NCI-H2107 treated with DMSO at 0.1 percent for 48 hours (cell line): ENCODE data around the gene LCTL.
"Not testable (repeated sequence)": the region's sequence is repeated elsewhere in the genome, so short reads cannot be mapped to it uniquely, and the experiment has no call there.

Experiments used
- DNase-seq: peaks from one replicate; lab custom pipeline; 2025; ENCODE audit not compliant: unreplicated experiment; lab: John Stamatoyannopoulos, UW

LCTL gene

GRCh38 chr15:66591322-66591862, 25.6 kb upstream of the LCTL start:
- DNase-seq, result no peak

- no peak for DNase-seq
Measured at GRCh38 chr15:66590435-66590834, 24.6 kb upstream of the LCTL start.

- DNase-seq, result not testable (repeated sequence)
Measured at GRCh38 chr15:66589429-66589828, 23.6 kb upstream of the LCTL start.

DNA sequence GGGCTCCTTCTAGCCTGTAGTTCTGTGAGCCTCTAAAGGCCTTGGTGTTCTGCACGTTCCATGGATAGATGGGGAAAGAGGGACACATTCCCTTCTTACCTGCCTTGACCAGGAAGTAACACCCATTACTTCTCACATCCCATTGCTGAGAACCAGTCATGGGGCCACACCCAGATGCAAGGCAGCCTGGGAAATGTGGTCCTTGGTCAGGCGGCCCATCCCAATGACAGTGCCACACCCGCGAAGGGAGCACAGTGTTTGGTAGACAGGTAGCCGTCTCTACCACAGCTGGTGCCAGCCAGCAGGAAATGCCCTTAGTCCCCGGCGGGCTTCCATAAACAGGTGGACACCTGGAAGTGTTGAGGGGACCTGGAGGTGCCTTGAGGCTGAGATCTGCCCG, 23.2 kb upstream of the LCTL start:
- DNase-seq, result no peak

DNA sequence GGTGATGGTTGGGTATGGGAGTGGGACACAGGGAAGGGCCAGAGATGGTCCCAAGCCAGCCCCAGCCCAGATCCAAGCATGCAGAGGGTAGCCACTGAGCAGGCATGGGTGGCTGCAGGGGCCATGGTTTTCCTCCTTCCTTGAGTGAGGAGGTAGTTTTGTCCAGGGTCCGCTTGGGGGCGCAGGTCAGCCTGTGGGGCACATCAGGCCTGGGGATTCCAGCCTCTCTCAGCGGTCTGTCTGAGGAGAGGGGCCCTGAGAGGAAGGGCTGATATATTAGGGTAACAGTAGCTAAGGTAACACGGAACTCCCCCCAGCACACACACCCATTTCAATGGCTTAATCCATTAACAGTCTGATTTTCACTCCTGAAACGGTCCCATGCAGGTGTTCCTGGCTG, 22.7 kb upstream of the LCTL start:
- no peak for DNase-seq

DNA sequence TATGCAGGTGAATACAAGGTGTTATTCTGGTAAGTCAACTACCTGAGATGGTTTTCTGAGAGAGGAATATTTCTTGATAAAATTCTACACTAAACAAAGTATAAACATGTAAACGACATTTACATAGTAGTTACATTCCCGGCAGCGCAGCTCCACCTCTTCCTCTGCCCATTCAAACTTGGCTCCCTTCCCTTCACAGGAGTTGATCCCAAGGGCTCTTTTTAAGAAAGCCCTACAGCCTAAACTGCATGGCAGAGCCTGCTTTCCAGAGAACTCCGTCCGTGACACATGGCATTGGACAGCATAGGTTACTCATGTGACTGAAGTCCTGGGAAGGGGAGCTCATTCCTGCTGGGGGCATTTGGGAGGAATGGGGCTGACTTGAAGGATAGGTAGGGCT, 22.0 kb upstream of the LCTL start:
- no peak for DNase-seq

DNA sequence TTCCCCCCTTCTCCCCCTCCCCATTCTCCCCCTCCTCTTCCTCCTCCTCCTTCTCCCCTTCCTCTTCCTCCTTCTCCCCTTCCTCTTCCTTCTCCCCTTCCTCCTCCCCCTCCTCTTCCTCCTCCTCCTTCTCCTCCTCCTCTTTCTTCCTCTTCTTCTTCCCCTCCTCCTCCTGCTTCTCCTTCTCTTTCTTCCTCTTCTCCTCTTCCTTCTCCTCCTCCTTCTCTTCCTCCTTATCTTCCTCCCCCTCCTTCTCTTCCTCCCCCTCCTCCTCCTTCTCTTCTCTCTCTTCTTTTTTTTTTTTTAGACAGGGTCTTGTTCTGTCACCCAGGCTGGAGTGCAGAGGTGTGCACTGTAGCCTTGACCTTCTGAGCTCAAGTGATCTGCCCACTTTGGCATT, 21.2 kb upstream of the LCTL start:
- no peak for DNase-seq

GRCh38 chr15:66586155-66586976, 20.6 kb upstream of the LCTL start:
- DNase-seq, result no peak

DNA sequence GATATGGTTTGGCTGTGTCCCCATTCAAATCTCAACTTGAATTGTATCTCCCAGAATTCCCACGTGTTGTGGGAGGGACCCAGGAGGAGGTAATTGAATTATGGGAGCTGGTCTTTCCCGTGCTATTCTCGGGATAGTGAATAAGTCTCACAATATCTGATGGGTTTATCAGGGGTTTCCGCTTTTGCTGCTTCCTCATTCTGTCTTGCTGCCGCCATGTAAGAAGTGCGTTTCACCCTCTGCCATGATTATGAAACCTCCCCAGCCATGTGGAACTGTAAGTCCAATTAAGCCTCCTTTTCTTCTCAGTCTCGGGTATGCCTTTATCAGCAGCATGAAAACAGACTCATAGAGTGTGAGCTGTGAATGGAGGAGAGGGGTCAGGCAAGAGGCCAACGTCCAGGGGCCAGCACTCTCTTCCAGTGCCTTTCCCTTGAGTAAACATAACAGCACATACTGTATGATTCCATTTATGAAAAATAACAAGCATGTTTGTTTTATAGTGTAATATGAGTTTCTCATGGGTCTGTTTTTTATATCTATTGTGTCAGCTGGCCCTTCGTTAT, 16.3 kb upstream of the LCTL start:
- DNase-seq, result no peak

- DNase-seq, result no peak
Measured at GRCh38 chr15:66580643-66581042, 14.8 kb upstream of the LCTL start.

DNA sequence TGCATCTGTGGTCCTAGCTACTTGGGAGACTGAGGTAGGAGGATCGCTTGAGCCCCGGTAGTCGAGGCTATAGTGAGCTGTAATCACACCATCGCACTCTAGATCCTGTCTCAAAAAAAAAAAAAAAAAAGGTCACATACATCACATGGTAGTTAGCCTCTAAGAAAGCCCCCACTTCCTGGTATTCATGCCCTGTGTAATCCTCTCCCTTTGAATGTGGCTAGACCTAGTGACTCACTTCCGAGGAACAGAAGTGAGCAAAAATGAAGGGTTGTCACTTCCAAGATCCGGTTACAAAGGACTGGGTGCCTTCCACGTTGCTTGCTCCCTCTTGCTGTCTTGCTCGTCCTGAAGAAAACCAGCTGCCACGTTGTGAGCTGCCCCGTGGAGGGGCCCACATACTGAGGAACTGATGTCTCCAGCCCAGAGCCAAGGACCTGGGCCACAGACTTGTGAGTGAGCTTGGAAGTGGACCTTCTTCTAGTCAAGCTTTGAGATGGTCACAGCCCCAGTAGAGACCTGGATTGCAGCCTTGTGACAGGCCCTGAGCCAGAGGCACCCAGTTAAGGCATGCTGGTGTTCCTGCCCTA, 12.6 kb upstream of the LCTL start:
- no peak for DNase-seq

DNA sequence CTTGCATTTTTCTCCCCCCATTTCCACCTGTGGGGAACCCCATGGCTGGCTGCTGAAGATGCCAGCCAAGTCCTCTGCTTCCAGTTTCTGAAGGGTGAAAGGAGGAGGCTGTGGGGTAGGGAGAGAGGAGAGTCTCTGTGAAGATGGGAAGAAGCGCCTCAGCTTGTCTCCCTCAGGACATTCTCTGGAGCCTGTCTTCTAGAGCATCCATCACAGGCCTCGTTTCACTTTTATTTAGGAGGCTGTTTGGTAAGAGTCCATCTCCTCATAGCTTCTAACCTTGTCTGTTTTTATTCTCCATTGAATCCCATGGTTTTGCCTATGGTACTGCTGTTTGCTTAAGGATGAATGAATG, 8.8 kb upstream of the LCTL start:
- no peak for DNase-seq

- no peak for DNase-seq
Measured at GRCh38 chr15:66573719-66574595, 8.2 kb upstream of the LCTL start.

DNA sequence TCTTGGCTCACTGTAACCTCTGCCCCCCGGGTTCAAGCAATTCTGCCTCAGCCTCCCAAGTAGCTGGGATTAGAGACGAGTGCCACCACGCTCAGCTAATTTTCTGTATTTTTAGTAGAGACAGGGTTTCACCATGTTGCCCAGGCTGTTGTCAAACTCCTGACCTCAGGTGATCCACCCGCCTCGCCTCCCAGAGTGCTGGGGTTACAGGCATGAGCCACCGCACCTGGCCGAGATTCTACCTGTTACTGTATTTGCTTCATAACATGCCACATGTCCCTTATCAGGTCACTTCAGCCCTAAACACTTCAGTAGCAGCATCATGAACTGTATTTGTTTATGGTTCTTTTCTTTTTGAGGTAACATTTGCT, 7.5 kb upstream of the LCTL start:
- DNase-seq, result no peak

- no peak for DNase-seq
Measured at GRCh38 chr15:66572146-66572545, 6.3 kb upstream of the LCTL start.

DNA sequence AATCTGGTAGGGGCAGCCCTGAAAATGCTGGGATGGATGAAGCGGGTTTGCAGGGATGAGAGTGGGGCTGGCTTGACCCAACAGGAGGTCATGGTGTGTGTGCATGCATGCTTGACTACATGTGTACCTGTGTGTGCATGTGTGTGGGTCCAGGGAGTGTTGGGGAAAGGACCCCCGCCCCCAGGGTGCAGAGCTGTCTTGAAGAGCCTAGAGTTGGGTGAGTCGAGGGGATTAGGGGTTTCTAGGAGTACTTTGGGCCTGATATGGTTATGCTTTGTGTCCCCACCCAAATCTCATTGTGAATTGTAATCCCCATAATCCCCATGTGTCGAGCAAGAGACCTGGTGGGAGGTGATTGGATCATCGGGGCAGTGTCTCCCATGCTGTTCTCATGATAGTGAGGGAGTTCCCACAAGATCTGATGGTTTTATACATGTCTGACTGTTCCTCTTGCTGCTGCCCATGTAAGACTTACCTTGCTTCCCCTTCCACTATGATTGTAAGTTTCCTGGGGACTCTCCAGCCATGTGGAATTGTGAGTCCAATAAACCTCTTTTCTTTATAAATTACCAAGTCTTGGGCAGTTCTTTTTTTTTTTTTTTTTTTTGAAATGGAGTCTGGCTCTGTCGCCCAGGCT, 5.2 kb upstream of the LCTL start:
- no peak for DNase-seq

DNA sequence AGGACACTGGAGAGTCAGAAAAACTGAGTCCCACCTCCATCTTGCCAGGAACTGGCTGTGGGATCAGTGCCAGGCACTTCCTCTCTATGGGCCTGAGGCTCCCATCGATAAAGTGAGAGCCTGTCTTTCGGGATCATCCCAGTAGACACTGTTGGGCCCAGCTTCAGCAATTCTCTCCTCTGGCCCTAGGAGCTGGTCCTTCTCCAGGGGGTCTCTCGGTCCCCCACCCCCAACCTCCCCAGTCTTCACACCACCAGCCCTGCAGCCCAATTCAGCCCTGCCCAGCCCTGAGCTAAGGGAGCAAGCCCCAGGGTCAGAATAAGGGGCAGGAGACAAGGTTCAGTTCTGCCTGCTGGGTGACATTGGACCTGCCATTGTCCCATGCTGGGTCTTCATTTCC, 4.5 kb upstream of the LCTL start:
- no peak for DNase-seq

GRCh38 chr15:66569461-66570137, 3.8 kb upstream of the LCTL start:
- no peak for DNase-seq

GRCh38 chr15:66567897-66568296, 2.1 kb upstream of the LCTL start:
- no peak for DNase-seq

DNA sequence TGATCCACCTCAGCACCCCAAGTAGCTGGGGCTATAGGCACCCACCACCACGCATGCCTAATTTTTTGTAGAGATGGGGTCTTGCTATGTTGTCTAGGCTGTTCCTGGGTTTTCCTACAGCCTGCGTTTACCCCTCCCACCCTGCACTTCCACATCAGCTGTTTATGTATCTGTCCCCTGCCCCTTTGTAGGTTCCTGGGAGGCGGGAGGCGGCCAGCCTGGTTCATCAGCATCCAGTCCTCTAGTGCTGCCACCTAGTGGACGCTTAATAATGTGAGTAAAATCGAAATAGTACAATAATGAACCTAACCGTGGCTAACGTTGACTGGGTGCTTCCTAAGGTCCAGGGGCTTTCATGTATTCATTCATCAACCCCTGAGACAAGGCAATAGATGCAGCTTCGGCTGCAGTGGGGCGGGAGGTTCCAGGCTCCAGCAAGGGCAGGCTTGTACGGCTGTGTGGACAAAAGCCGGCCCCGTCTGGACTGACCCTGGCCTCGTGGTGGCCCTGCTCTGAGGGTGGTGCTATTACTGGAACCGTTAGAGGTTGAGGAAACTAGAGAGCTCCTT, 1.2 kb upstream of the LCTL start:
- DNase-seq, result no peak
